HG03066 (cell line): ENCODE measurements around the gene SEMA6C.
"Not testable (repeated sequence)": the region's sequence is repeated elsewhere in the genome, so short reads cannot be mapped to it uniquely, and the experiment has no call there.

ENCODE experiments used
- ATAC-seq: cut with Tn5 transposase; IDR thresholded peaks from one replicate; pipeline ENCODE4 v1.9.1; 2021; ENCODE audit warnings: low read depth; ENCODE audit not compliant: unreplicated experiment

Gene SEMA6C

GRCh38 chr1:151146412-151147131, at the start of gene SEMA6C:
SEMA6C (minus strand) TSS chr1:151146631; CDS start chr1:151142621, 4,010 bp downstream.
- ATAC-seq, result peak; percentile 95

- ATAC-seq, result not testable (repeated sequence)
These were observed 48.6 kb upstream of the SEMA6C start for GRCh38 chr1:151194894-151195594.

GRCh38 chr1:151193856-151194255, 47.4 kb upstream of the SEMA6C start:
- ATAC-seq, result no peak

GRCh38 chr1:151193304-151193703, 46.9 kb upstream of the SEMA6C start:
- ATAC-seq, result no peak

- ATAC-seq, result no peak
These were observed 45.6 kb upstream of the SEMA6C start for GRCh38 chr1:151192047-151192446.

GRCh38 chr1:151189637-151190445, 43.4 kb upstream of the SEMA6C start, which contains the start of gene VPS72:
VPS72 (minus strand) TSS chr1:151190197; CDS start chr1:151190121, 76 bp downstream.
- peak; percentile 90 for ATAC-seq

- ATAC-seq, result not testable (repeated sequence)
These were observed 42.2 kb upstream of the SEMA6C start for GRCh38 chr1:151188667-151189066.

- no peak for ATAC-seq
These were observed 40.8 kb upstream of the SEMA6C start for GRCh38 chr1:151187205-151187604.

GRCh38 chr1:151184211-151184610, 37.8 kb upstream of the SEMA6C start:
- no peak for ATAC-seq

- no peak for ATAC-seq
These were observed 30.1 kb upstream of the SEMA6C start for GRCh38 chr1:151176514-151177045.

GRCh38 chr1:151175863-151176262, 29.4 kb upstream of the SEMA6C start, which contains the start of gene TMOD4:
TMOD4 (minus strand) TSS chr1:151175981; CDS start chr1:151174875, 1,106 bp downstream.
- no peak for ATAC-seq

GRCh38 chr1:151175041-151175741, 28.8 kb upstream of the SEMA6C start:
- no peak for ATAC-seq

GRCh38 chr1:151171190-151171589, 24.8 kb upstream of the SEMA6C start:
- ATAC-seq, result no peak

- ATAC-seq, result no peak
These were observed 20.7 kb upstream of the SEMA6C start for GRCh38 chr1:151167116-151167515.

GRCh38 chr1:151166505-151166956, 20.1 kb upstream of the SEMA6C start:
- ATAC-seq, result no peak

GRCh38 chr1:151165738-151166504, 19.5 kb upstream of the SEMA6C start, which contains the start of the genes LYSMD1 and SCNM1:
LYSMD1 (minus strand) TSS chr1:151165902; CDS start chr1:151165258, 644 bp downstream.
SCNM1 (plus strand) TSS chr1:151166144; CDS start chr1:151166153, 9 bp downstream.
- ATAC-seq, result peak; percentile 89

- ATAC-seq, result peak; percentile 11
These were observed 18.9 kb upstream of the SEMA6C start for GRCh38 chr1:151165281-151165737.

- no peak for ATAC-seq
These were observed 18.4 kb upstream of the SEMA6C start for GRCh38 chr1:151164732-151165280.

- ATAC-seq, result no peak
These were observed 12.9 kb upstream of the SEMA6C start for GRCh38 chr1:151159373-151159772.
